RWPE2 (cell line): ENCODE measurements around the gene GNAI3.

Experiments used
- ATAC-seq: fragments of 200-7000 bp; cut with Tn5 transposase; 3 replicates; pipeline ENCODE4 v1.9.1; 2021; ENCODE audit warnings: low read depth
- DNase-seq: peaks from one replicate; pipeline ENCODE4 v3.0.0-alpha.2; 2020; ENCODE audit warnings: low spot score
- H3K27ac ChIP-seq: fragments of 450-650 bp; 2 replicates; pipeline ENCODE4 v1.5.1; 2017; ENCODE audit warnings: mild to moderate bottlenecking; ENCODE audit not compliant: poor library complexity, severe bottlenecking
- H3K27me3 ChIP-seq: fragments of 250-450 bp; sonication (Bioruptor Pico); 2 replicates; pipeline ENCODE4 v1.5.1; 2021; ENCODE audit warnings: mild to moderate bottlenecking, moderate library complexity; ENCODE audit not compliant: insufficient read depth, poor library complexity, severe bottlenecking
- H3K36me3 ChIP-seq: fragments of 250-450 bp; sonication (Bioruptor Pico); 2 replicates; pipeline ENCODE4 v1.5.1; 2020; ENCODE audit warnings: low read depth, mild to moderate bottlenecking, moderate library complexity
- H3K4me1 ChIP-seq: fragments of 250-450 bp; sonication (Bioruptor Pico); 2 replicates; pipeline ENCODE4 v1.5.1; 2021; ENCODE audit warnings: mild to moderate bottlenecking, moderate library complexity; ENCODE audit not compliant: insufficient read depth, poor library complexity, severe bottlenecking
- H3K4me3 ChIP-seq: fragments of 250-450 bp; sonication (Bioruptor Pico); 2 replicates; pipeline ENCODE4 v1.5.1; 2021; ENCODE audit warnings: mild to moderate bottlenecking, moderate library complexity; ENCODE audit not compliant: severe bottlenecking
- H3K9me3 ChIP-seq: fragments of 250-450 bp; sonication (Bioruptor Pico); 2 replicates; pipeline ENCODE4 v1.5.1; 2021; ENCODE audit warnings: mild to moderate bottlenecking, moderate library complexity; ENCODE audit not compliant: severe bottlenecking
- TF ChIP-seq, protein P1 (sequence below): fragments of 450-650 bp; IDR thresholded peaks from one replicate; pipeline ENCODE4 v1.5.1; 2017; ENCODE audit warnings: mild to moderate bottlenecking, moderate library complexity; ENCODE audit not compliant: poor library complexity, severe bottlenecking

GNAI3 gene

DNA sequence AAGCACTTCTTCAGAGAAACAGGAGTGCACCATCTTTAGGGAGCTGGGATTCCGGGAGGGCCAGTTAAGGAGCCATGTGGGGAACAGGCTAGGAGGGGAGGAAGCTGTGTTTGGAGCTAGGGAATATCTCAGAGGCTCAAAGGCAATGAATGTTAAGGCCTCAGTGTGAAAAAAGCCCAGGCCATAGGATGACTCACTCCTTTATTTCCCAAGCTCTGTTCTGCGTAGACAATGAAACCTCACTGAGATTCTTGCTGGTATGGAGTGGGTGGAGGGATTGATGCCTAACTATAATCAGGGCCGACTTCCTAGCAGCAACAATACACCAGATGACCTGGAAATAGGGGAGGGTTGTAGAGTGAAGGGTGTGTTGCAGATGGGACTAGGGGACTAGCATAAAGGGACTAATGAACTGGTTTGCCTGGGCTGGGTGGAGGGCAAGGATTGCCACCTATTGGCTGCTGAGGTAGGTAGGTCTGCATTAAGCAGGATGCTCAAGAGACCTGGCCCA, 68.9 kb downstream of the GNAI3 start:
- Histone ChIP-seq H3K27me3 (no peaks in the 10 kb centered on the region), H3K36me3 (no peaks in the 10 kb centered on the region), H3K9me3 (no peaks in the 10 kb centered on the region), H3K27ac (peak overlapping the region; percentile 82), H3K4me1 (peaks cover 5% of the 10 kb centered on the region), H3K4me3 (no peak overlapping the region)
- TF ChIP-seq, protein P1, sequence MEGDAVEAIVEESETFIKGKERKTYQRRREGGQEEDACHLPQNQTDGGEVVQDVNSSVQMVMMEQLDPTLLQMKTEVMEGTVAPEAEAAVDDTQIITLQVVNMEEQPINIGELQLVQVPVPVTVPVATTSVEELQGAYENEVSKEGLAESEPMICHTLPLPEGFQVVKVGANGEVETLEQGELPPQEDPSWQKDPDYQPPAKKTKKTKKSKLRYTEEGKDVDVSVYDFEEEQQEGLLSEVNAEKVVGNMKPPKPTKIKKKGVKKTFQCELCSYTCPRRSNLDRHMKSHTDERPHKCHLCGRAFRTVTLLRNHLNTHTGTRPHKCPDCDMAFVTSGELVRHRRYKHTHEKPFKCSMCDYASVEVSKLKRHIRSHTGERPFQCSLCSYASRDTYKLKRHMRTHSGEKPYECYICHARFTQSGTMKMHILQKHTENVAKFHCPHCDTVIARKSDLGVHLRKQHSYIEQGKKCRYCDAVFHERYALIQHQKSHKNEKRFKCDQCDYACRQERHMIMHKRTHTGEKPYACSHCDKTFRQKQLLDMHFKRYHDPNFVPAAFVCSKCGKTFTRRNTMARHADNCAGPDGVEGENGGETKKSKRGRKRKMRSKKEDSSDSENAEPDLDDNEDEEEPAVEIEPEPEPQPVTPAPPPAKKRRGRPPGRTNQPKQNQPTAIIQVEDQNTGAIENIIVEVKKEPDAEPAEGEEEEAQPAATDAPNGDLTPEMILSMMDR: peak; percentile 17
- DNase-seq: no peak
- ATAC-seq: peak; percentile 68

DNA sequence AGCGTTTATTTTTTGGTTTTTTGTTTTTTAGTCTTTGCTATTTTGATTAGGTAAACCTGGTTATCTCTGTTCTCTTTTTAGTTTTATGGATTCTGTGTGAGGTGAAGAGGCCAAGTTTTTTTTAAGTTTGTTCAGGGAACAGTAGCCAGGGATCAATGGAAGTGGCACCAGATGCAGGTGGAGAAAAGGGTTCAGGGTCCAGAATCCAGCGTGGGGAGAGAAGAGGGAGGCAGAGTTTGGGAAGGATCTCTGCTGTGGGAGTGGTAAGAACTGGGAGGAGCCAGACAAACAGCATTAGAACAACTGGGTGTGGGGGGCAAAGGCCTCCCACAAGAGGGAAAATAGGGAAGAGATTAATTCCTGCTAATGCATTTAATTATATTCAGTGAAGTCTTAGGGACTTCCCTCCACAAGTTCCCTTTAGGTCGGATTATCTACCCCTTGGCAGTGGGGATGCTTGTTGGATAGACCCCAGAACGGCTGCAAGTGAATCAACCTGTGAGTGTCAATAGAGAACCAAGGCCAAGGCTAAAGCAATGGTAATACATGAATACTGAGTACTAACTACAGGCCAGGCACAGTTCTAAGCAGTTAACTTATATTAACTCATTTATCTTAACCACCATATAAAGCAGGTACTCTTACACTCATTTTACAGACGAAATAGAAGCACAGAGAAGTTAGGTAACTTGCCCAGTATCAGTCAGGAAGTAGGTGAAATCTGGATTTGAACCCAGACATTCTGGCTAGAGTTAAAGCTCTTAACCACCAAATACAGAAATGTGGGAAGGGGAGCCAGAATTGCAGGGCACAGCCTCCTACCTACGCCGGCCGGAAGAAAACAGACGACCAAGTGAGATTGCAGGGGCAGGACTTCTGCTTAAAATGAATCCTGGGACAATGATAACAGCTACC, 70.5 kb downstream of the GNAI3 start:
- DNase-seq (no peak), ATAC-seq (no peak)
- Histone ChIP-seq H3K9me3 (no peaks in the 10 kb centered on the region), H3K27me3 (no peaks in the 10 kb centered on the region), H3K4me1 (peaks cover 5% of the 10 kb centered on the region), H3K36me3 (no peaks in the 10 kb centered on the region), H3K27ac (peak overlapping the region; percentile 82), H3K4me3 (peak overlapping the region; percentile 56)
- TF ChIP-seq, protein P1: no peak

DNA sequence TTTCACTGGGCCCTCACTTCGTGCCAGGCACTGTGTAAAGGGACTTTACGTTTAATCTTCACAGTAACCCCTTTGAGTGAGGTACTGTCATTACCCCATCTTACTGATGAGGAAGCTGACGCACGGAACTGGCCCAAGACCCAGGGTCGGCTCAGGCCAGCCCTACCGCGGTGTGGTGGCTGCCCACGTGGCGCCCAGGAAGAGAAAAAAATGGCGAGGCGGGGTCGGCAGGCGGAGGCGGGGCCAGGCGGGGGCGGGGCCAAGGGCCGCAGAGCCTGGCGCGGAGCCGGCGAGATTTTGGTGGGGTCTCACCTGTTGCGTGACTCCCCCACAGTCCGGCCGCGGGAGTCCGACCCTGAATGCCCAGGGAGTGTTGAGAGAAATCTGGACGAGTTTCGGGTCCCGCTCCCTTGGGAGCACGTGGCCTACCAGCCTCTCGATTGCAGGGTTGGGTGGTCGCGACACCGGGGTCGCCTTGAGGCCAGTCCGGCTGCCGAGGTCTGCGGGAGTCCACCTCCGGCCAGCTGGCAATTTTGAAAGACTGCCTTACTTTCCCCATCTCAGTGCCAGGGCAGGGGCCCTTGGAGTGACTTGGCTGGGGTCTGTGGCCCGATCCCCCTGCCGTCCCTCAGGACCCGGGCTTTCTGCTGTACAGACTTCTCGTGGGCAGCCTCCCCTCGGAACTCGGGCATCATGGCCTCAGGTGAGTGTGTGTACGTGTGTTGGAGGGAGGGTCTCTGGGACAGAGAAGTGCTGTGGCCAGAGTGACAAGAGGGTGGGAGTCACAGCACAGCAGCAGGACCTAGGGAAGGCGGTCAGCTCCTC, 71.4 kb downstream of the GNAI3 start, which contains the start of the genes AMPD2 and GNAT2:
TSS of gene AMPD2 (plus strand) at position 262 of the 825 bp plus-strand sequence. CDS start 1,339 bp downstream, outside the sequence.
TSS of gene GNAT2 (minus strand) at position 41 of the 825 bp plus-strand sequence. CDS start 6,746 bp downstream, outside the sequence.
- DNase-seq (no peak), ATAC-seq (peak; percentile 47)
- TF ChIP-seq, protein P1: no peak
- Histone ChIP-seq H3K4me1 (peaks cover 5% of the 10 kb centered on the region), H3K9me3 (no peaks in the 10 kb centered on the region), H3K36me3 (no peaks in the 10 kb centered on the region), H3K27me3 (no peaks in the 10 kb centered on the region), H3K4me3 (peak within 1 kb of the TSS; percentile 56), H3K27ac (peak within 1 kb of the TSS; percentile 82)

DNA sequence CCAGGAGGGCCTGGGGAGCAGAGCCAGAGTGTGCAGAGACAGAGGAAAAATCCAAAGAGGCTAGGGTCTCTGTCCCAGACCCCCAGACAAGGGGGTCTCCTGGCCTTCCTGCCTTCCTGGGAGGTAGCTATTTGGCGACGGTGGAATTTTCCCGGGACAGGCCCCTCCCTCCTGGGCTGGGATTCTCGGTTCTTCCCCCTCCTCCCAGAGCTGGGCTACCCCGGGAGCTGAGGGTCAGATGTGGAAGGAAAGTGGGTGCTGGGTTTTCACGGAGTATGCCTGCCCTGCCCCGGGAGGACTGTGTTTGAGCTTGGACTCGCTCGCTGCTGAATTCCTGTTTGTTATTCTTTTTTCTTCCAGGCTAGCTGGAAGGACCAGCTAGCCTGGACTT, 72.0 kb downstream of the GNAI3 start:
- ATAC-seq (peak; percentile 40), DNase-seq (no peak)
- no peaks in the 10 kb centered on the region for H3K9me3 ChIP-seq
- H3K4me3 ChIP-seq: peak overlapping the region; percentile 56
- peaks cover 5% of the 10 kb centered on the region for H3K4me1 ChIP-seq
- H3K27ac ChIP-seq: peak overlapping the region; percentile 82
- no peaks in the 10 kb centered on the region for H3K36me3 ChIP-seq
- no peaks in the 10 kb centered on the region for H3K27me3 ChIP-seq
- TF ChIP-seq, protein P1: no peak
